ENCODE measurements around the gene POU2F1. TPM values are rescaled to one million over a fixed set of nuclear protein-coding genes. Genes with fewer than 3 reads are reported as not detected.

Gene POU2F1
- total and polyA plus RNA-seq, 2 experiments from 2014 or later, result 38.8 to 66.1 TPM

DNA sequence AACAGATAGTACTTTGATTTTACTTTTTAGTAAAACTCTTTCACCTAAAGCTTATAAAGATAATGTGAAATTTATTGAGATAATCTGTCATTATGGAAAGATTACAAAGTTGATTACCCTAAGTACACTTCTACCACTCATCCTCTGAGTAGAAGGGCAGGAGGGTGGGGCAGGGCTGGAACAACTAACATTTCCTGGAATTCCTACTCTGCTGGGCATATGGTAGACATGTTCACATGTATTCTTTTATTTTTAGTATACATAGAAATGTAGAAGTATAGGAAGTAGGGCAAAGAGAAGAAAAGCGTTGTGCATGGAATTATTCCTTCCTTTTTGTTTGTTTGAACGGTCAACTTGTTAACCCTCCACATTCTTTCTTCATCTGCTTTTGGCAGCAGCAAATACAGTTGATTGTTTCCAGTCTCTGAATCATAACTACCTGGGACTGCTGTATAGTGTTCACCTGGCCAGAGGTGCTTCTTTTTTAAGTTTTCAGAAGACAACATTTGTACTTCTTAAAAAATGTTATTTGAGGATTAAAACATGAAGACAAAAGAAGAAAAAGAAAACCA is 85.1 kb downstream of the POU2F1 start:
- Mint-ChIP-seq H3K4me3 (no peak overlapping the region), H3K4me1 (peaks cover 25% of the 10 kb centered on the region), H3K27ac (no peak overlapping the region), H3K36me3 (ENCODE audit: low read depth) (no peaks in the 10 kb centered on the region), H3K9me3 (no peaks in the 10 kb centered on the region), H3K27me3 (ENCODE audit: insufficient read depth, low read depth, poor library complexity) (peaks cover 6% of the 10 kb centered on the region)
- Histone ChIP-seq H3K27ac (ENCODE audit: low read depth) (no peak overlapping the region), H3K4me2 (no peak overlapping the region), H4K20me1 (replicated peaks; ENCODE audit: insufficient read depth) (peaks cover 21% of the 10 kb centered on the region), H2AFZ (no peak overlapping the region), H3K9me2 (ENCODE audit: insufficient read depth) (no peaks in the 10 kb centered on the region), H3K4me3 (no peak overlapping the region), H3K36me3 (ENCODE audit: insufficient read depth) (no peaks in the 10 kb centered on the region), H3K4me1 (ENCODE audit: insufficient read depth) (peaks cover 20% of the 10 kb centered on the region), H3K79me2 (replicated peaks; ENCODE audit: insufficient read depth) (peaks cover 100% of the 10 kb centered on the region), H3K27me3 (ENCODE audit: insufficient read depth) (no peaks in the 10 kb centered on the region), H3F3A (replicated peaks; ENCODE audit: low read depth) (no peaks in the 10 kb centered on the region)
- no peak for TF ChIP-seq NANOG (IDR thresholded peaks at IDR 0.05; ENCODE audit: borderline replicate concordance)
- TF ChIP-seq ZNF114 (CRISPR knock-in tag; IDR thresholded peaks at IDR 0.05), result no peak
- no peak for TF ChIP-seq ZNF331 (CRISPR knock-in tag; IDR thresholded peaks at IDR 0.05; ENCODE audit: low read depth)
- no peak for TF ChIP-seq POLR2AphosphoS5 (IDR thresholded peaks at IDR 0.05; ENCODE audit: low read depth)
- TF ChIP-seq, protein P1, sequence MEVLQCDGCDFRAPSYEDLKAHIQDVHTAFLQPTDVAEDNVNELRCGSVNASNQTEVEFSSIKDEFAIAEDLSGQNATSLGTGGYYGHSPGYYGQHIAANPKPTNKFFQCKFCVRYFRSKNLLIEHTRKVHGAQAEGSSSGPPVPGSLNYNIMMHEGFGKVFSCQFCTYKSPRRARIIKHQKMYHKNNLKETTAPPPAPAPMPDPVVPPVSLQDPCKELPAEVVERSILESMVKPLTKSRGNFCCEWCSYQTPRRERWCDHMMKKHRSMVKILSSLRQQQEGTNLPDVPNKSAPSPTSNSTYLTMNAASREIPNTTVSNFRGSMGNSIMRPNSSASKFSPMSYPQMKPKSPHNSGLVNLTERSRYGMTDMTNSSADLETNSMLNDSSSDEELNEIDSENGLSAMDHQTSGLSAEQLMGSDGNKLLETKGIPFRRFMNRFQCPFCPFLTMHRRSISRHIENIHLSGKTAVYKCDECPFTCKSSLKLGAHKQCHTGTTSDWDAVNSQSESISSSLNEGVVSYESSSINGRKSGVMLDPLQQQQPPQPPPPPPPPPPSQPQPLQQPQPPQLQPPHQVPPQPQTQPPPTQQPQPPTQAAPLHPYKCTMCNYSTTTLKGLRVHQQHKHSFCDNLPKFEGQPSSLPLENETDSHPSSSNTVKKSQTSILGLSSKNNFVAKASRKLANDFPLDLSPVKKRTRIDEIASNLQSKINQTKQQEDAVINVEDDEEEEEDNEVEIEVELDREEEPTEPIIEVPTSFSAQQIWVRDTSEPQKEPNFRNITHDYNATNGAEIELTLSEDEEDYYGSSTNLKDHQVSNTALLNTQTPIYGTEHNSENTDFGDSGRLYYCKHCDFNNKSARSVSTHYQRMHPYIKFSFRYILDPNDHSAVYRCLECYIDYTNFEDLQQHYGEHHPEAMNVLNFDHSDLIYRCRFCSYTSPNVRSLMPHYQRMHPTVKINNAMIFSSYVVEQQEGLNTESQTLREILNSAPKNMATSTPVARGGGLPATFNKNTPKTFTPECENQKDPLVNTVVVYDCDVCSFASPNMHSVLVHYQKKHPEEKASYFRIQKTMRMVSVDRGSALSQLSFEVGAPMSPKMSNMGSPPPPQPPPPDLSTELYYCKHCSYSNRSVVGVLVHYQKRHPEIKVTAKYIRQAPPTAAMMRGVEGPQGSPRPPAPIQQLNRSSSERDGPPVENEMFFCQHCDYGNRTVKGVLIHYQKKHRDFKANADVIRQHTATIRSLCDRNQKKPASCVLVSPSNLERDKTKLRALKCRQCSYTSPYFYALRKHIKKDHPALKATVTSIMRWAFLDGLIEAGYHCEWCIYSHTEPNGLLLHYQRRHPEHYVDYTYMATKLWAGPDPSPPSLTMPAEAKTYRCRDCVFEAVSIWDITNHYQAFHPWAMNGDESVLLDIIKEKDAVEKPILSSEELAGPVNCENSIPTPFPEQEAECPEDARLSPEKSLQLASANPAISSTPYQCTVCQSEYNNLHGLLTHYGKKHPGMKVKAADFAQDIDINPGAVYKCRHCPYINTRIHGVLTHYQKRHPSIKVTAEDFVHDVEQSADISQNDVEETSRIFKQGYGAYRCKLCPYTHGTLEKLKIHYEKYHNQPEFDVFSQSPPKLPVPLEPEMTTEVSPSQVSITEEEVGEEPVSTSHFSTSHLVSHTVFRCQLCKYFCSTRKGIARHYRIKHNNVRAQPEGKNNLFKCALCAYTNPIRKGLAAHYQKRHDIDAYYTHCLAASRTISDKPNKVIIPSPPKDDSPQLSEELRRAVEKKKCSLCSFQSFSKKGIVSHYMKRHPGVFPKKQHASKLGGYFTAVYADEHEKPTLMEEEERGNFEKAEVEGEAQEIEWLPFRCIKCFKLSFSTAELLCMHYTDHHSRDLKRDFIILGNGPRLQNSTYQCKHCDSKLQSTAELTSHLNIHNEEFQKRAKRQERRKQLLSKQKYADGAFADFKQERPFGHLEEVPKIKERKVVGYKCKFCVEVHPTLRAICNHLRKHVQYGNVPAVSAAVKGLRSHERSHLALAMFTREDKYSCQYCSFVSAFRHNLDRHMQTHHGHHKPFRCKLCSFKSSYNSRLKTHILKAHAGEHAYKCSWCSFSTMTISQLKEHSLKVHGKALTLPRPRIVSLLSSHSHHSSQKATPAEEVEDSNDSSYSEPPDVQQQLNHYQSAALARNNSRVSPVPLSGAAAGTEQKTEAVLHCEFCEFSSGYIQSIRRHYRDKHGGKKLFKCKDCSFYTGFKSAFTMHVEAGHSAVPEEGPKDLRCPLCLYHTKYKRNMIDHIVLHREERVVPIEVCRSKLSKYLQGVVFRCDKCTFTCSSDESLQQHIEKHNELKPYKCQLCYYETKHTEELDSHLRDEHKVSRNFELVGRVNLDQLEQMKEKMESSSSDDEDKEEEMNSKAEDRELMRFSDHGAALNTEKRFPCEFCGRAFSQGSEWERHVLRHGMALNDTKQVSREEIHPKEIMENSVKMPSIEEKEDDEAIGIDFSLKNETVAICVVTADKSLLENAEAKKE (CRISPR knock-in tag; IDR thresholded peaks at IDR 0.05), result no peak
- no peak for TF ChIP-seq REST (IDR thresholded peaks at IDR 0.05; ENCODE audit: unreplicated experiment)
- TF ChIP-seq EZH2 (IDR thresholded peaks at IDR 0.05; ENCODE audit: low read depth, unreplicated experiment), result no peak
- no peak for TF ChIP-seq CREB1 (CRISPR knock-in tag; IDR thresholded peaks at IDR 0.05; ENCODE audit: low read depth)
- TF ChIP-seq STAT1 (IDR thresholded peaks at IDR 0.05; ENCODE audit: unreplicated experiment), result no peak
- no peak for TF ChIP-seq ETS1 (IDR thresholded peaks at IDR 0.05)
- no peak for TF ChIP-seq CTCF (conservative IDR thresholded peaks at IDR 0.05; ENCODE audit: low read depth in 2 of 2)
- no peak for TF ChIP-seq EZH2phosphoT487 (IDR thresholded peaks at IDR 0.05; ENCODE audit: unreplicated experiment)
- no peak for TF ChIP-seq JUNB (IDR thresholded peaks at IDR 0.05; ENCODE audit: unreplicated experiment)
- ATAC-seq (no peak), DNase-seq (ENCODE audit: low spot score) (no peak)
